SK-N-SH (cell line): ENCODE data around the gene CCDC91. TPM values are rescaled to one million over a fixed set of nuclear protein-coding genes. Genes with fewer than 3 reads are reported as not detected.

ENCODE experiments used
- CTCF ChIA-PET: fragments of 300-600, 350-600 bp; formaldehyde crosslinking; extraction: SDS; loops from one replicate; lab custom pipeline; 2021; lab: Yijun Ruan, JAX
- POLR2A ChIA-PET: fragments of 350-600 bp; sonication (Branson Sonifier 250); formaldehyde crosslinking; extraction: SDS; loops from one replicate; lab custom pipeline; 2020; ENCODE audit warnings: antibody characterized with exemption, inconsistent platforms; lab: Yijun Ruan, JAX
- DNase-seq: peaks from one replicate; pipeline ENCODE4 v3.0.0; 2012
- H2AFZ ChIP-seq: fragments of 200-600 bp; sonication (generic); 2 replicates; pipeline ENCODE4 v1.8.1; 2016; ENCODE audit warnings: antibody characterized with exemption, mild to moderate bottlenecking, low read depth
- H3F3A ChIP-seq: fragments of 200-600 bp; sonication (generic); replicated peaks from 2 replicates; pipeline ENCODE3; 2016; ENCODE audit warnings: antibody characterized with exemption, mild to moderate bottlenecking; ENCODE audit not compliant: insufficient read depth
- H3K27ac ChIP-seq, 2 experiments: fragments of 200-500 bp in 1 of 2; fragments of 200-600 bp in 1 of 2; sonication (Bioruptor generic) in 1 of 2; sonication (generic), shearing (Covaris generic) in 1 of 2; 2 replicates each; pipeline versions ENCODE4 v1.5.1 to v1.6.1; 2014 to 2016; ENCODE audit warnings: low read depth in 2 of 2, inconsistent platforms in 1 of 2, low read length in 1 of 2, mild to moderate bottlenecking in 1 of 2, mixed read lengths in 1 of 2
- H3K27me3 ChIP-seq: fragments of 200-600 bp; sonication (generic), shearing (Covaris generic); 2 replicates; pipeline ENCODE4 v1.6.1; 2016; ENCODE audit warnings: mixed run types; ENCODE audit not compliant: insufficient read depth
- H3K36me3 ChIP-seq, 2 experiments: fragments of 200-500 bp in 1 of 2; fragments of 200-600 bp in 1 of 2; sonication (Bioruptor generic) in 1 of 2; sonication (generic) in 1 of 2; replicated peaks in 1 of 2; 2 replicates each; pipeline versions ENCODE3 to v1.5.1; 2014 to 2016; ENCODE audit warnings: low read length in 1 of 2, mild to moderate bottlenecking in 1 of 2; ENCODE audit not compliant: insufficient read depth in 2 of 2, control insufficient read depth in 1 of 2
- H3K4me1 ChIP-seq, 2 experiments: fragments of 200-500 bp in 1 of 2; fragments of 200-600 bp in 1 of 2; sonication (Bioruptor generic) in 1 of 2; sonication (generic), shearing (Covaris generic) in 1 of 2; 2 replicates each; pipeline versions ENCODE4 v1.5.1 to v1.6.1; 2014 to 2016; ENCODE audit warnings: low read depth in 1 of 2, low read length in 1 of 2, mixed run types in 1 of 2; ENCODE audit not compliant: insufficient read depth in 2 of 2, control insufficient read depth in 1 of 2
- H3K4me2 ChIP-seq: fragments of 200-600 bp; sonication (generic), shearing (Covaris generic); 2 replicates; pipeline ENCODE4 v1.6.1; 2017; ENCODE audit warnings: mixed run types
- H3K4me3 ChIP-seq, 2 experiments: fragments of 200-500 bp in 1 of 2; fragments of 200-600 bp in 1 of 2; sonication (Bioruptor generic) in 1 of 2; sonication (generic), shearing (Covaris generic) in 1 of 2; 2 replicates each; pipeline versions ENCODE4 v1.5.1 to v1.8.1; 2014 to 2016; ENCODE audit warnings: low read depth in 2 of 2, inconsistent platforms in 1 of 2, low read length in 1 of 2, mild to moderate bottlenecking in 1 of 2, mixed read lengths in 1 of 2, moderate library complexity in 1 of 2
- H3K79me2 ChIP-seq: fragments of 200-600 bp; sonication (generic); 2 replicates; pipeline ENCODE4 v1.8.1; 2017; ENCODE audit warnings: mild to moderate bottlenecking; ENCODE audit not compliant: insufficient read depth
- H3K9ac ChIP-seq: fragments of 200-600 bp; sonication (generic); 2 replicates; pipeline ENCODE4 v1.6.1; 2017; ENCODE audit warnings: mixed run types
- H3K9me2 ChIP-seq: fragments of 200-600 bp; sonication (generic); 2 replicates; pipeline ENCODE4 v1.6.1; 2017; ENCODE audit warnings: mixed run types
- H3K9me3 ChIP-seq: fragments of 200-600 bp; sonication (generic); 2 replicates; pipeline ENCODE4 v1.6.1; 2017; ENCODE audit warnings: mixed run types, mild to moderate bottlenecking, moderate library complexity
- H4K20me1 ChIP-seq: fragments of 200-600 bp; sonication (generic); 2 replicates; pipeline ENCODE4 v1.6.1; 2017; ENCODE audit warnings: mild to moderate bottlenecking, mixed run types; ENCODE audit not compliant: insufficient read depth
- EP300 ChIP-seq, 2 experiments: IDR thresholded peaks; 2 replicates each; pipeline versions ENCODE4 v1.4.0 to v1.6.1; 2012; ENCODE audit warnings: borderline replicate concordance in 1 of 2, low read depth in 1 of 2, low read length in 1 of 2
- FOSL2 ChIP-seq: IDR thresholded peaks from 2 replicates; pipeline ENCODE4 v1.4.0; 2012; ENCODE audit warnings: low read depth, mild to moderate bottlenecking, moderate library complexity, borderline replicate concordance
- GABPA ChIP-seq: IDR thresholded peaks from 2 replicates; pipeline ENCODE4 v1.4.0; 2012; ENCODE audit warnings: low read depth, mild to moderate bottlenecking
- GATA2 ChIP-seq: sonication (generic); formaldehyde crosslinking; IDR thresholded peaks from 2 replicates; pipeline ENCODE4 v1.5.0; 2020; ENCODE audit warnings: mild to moderate bottlenecking, missing genetic modification reagents
- JUND ChIP-seq: IDR thresholded peaks from 2 replicates; pipeline ENCODE4 v1.4.0; 2012
- MEF2A ChIP-seq: IDR thresholded peaks from 2 replicates; pipeline ENCODE4 v1.4.0; 2012; ENCODE audit warnings: low read depth, borderline replicate concordance
- MXI1 ChIP-seq: IDR thresholded peaks from 2 replicates; pipeline ENCODE4 v1.6.1; 2012; ENCODE audit warnings: mild to moderate bottlenecking, low read depth, low read length, improper control_type of control experiment
- NFIC ChIP-seq: IDR thresholded peaks from 2 replicates; pipeline ENCODE4 v1.4.0; 2012; ENCODE audit warnings: borderline replicate concordance
- POLR2AphosphoS5 ChIP-seq: IDR thresholded peaks from 2 replicates; pipeline ENCODE4 v1.6.1; 2012; ENCODE audit warnings: low read depth, low read length
- TCF12 ChIP-seq: IDR thresholded peaks from 2 replicates; pipeline ENCODE4 v1.4.0; 2012
- WGBS: methylation state at CpG from one replicate; pipeline ENCODE4 v1.1.6; 2017; ENCODE audit warnings: low lambda C conversion rate; 5-methylcytosine and 5-hydroxymethylcytosine counted together
- polyA plus RNA-seq, 3 experiments: library from polyadenylated mRNA; depleted of rRNA; stranded (reverse); fragments of >200 nt; gene quantifications; 2 replicates each; pipeline ENCODE4 v1.2.3, GENCODE V29; 2012
- TF ChIP-seq, protein P1 (sequence below): IDR thresholded peaks from 2 replicates; pipeline ENCODE4 v1.4.0; 2012; ENCODE audit warnings: low read depth, borderline replicate concordance
- TF ChIP-seq, protein P2 (sequence below): fragments of 150-350 bp; IDR thresholded peaks from 2 replicates; pipeline ENCODE4 v1.6.1; 2017; ENCODE audit warnings: antibody characterized with exemption, low read length, low read depth, borderline replicate concordance
- TF ChIP-seq, protein P3 (sequence below): fragments of 200-600 bp; sonication (generic); IDR thresholded peaks from 2 replicates; pipeline ENCODE4 v1.6.1; 2017; ENCODE audit warnings: antibody characterized with exemption, mild to moderate bottlenecking, moderate library complexity
- TF ChIP-seq, protein P4 (sequence below): IDR thresholded peaks from 2 replicates; pipeline ENCODE4 v1.4.0; 2012; ENCODE audit warnings: low read depth
- TF ChIP-seq, protein P5 (sequence below): IDR thresholded peaks from 2 replicates; pipeline ENCODE4; 2012

Gene CCDC91
- polyA plus RNA-seq, 1 of the 3 experiments (the other 2 are of a cell fraction) = 13.0 TPM

DNA sequence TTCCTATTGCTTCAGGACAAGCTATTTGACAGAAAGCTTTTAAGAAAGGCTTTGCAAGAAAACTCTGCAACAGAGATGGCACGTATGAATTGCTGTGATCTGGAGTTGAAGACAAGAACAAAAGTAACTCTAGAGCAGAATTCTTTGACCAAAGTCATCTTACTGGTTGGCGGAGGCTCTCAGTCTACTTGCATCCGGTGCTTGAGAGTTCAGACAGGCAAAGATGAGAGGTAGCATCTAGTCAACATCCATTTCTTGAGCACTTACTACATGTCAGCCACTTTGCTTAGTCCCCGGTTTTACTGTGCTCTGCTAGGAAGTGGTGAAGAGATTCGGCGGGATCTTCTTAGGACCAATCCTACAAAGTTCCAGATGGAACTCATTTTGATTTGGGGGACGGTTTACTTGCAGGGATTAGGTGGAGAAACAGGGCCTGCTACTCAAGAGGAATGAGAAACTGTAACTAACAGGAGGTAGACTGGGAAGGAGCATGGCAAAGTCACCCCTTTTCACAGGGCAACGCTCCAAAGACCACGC lies 404 bp upstream of the CCDC91 start (continued):
- TF ChIP-seq, protein P1, sequence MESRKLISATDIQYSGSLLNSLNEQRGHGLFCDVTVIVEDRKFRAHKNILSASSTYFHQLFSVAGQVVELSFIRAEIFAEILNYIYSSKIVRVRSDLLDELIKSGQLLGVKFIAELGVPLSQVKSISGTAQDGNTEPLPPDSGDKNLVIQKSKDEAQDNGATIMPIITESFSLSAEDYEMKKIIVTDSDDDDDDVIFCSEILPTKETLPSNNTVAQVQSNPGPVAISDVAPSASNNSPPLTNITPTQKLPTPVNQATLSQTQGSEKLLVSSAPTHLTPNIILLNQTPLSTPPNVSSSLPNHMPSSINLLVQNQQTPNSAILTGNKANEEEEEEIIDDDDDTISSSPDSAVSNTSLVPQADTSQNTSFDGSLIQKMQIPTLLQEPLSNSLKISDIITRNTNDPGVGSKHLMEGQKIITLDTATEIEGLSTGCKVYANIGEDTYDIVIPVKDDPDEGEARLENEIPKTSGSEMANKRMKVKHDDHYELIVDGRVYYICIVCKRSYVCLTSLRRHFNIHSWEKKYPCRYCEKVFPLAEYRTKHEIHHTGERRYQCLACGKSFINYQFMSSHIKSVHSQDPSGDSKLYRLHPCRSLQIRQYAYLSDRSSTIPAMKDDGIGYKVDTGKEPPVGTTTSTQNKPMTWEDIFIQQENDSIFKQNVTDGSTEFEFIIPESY = no peak
- no peak for TF ChIP-seq EP300 (IDR thresholded peaks at IDR 0.05; ENCODE audit: borderline replicate concordance in 1 of 2, low read depth in 1 of 2, low read length in 1 of 2)
- TF ChIP-seq, protein P2, sequence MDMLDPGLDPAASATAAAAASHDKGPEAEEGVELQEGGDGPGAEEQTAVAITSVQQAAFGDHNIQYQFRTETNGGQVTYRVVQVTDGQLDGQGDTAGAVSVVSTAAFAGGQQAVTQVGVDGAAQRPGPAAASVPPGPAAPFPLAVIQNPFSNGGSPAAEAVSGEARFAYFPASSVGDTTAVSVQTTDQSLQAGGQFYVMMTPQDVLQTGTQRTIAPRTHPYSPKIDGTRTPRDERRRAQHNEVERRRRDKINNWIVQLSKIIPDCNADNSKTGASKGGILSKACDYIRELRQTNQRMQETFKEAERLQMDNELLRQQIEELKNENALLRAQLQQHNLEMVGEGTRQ = no peak

DNA sequence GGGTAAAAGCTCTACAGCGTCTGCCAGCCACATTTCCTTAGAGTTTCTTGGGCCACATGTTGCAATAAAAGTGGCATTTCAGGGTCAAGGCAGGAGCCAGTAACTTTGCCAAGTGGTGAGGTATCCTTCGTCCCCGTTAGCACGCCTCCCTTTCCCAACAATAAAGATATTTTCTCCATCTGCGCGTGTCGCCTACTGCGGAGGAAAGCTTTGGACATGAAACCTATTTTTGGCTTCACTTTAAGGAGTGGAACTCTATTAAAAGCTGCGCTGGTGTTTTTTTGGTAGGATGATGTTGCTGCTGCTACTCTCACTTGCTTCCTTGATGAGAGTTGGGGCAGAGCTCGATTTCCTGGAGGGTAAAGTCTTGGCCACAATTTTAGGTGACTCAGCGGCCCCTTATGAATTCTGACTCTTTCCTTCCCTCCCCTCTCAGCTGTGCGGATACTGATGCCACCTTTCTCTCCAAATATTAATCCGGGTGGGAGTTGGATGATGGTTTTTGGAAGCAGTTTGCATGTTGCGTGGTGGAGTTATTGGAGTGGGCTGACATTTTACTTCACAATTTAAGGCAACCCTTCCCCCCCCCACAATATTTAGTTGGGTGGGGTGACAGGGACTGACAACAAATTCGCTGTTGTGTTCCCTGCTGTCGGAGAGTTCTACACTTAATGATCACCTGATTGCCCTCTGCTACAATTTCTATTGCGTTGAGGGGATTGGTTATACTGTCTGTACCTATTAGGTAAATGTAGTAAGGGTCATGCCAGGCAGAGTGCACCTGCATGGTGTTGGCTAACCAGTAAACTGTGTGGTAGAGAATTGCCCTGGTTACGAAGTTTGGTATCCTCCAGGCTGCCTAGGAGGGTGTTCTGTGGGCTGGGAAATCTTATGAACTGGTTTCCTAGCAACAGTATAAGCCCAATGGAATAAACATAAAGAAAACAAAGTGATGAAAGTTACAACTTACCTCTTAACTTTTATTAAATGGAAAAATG lies 1.1 kb downstream of the CCDC91 start:
- DNase-seq = peak; percentile 21
- peak overlapping the region; percentile 71 for H3K4me2 ChIP-seq
- peak overlapping the region; percentile 68 to 97 for H3K4me3 ChIP-seq
- H3K27me3 ChIP-seq = no peaks in the 10 kb centered on the region
- CTCF ChIA-PET = interaction anchor here (0.6 to 2.5 kb wide), 6 partner anchors 12 to 539 kb away, joined by 3 to 6 read pairs (median 4); no protein-coding TSS in a partner anchor
- peaks cover 7% of the 10 kb centered on the region for H3F3A ChIP-seq
- no peaks in the 10 kb centered on the region for H4K20me1 ChIP-seq
- TF ChIP-seq GATA2 (CRISPR knock-in tag) = no peak; the same call in 1 of the 2 replicates
- 0 out of 2 replicates have a peak, but pooled peaks have one; percentile 3 for TF ChIP-seq FOSL2
- no peak for TF ChIP-seq POLR2AphosphoS5
- 0 out of 2 replicates have a peak, but pooled peaks have one; percentile 20 for TF ChIP-seq NFIC
- TF ChIP-seq, protein P3, sequence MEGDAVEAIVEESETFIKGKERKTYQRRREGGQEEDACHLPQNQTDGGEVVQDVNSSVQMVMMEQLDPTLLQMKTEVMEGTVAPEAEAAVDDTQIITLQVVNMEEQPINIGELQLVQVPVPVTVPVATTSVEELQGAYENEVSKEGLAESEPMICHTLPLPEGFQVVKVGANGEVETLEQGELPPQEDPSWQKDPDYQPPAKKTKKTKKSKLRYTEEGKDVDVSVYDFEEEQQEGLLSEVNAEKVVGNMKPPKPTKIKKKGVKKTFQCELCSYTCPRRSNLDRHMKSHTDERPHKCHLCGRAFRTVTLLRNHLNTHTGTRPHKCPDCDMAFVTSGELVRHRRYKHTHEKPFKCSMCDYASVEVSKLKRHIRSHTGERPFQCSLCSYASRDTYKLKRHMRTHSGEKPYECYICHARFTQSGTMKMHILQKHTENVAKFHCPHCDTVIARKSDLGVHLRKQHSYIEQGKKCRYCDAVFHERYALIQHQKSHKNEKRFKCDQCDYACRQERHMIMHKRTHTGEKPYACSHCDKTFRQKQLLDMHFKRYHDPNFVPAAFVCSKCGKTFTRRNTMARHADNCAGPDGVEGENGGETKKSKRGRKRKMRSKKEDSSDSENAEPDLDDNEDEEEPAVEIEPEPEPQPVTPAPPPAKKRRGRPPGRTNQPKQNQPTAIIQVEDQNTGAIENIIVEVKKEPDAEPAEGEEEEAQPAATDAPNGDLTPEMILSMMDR = no peak
- TF ChIP-seq, protein P4, sequence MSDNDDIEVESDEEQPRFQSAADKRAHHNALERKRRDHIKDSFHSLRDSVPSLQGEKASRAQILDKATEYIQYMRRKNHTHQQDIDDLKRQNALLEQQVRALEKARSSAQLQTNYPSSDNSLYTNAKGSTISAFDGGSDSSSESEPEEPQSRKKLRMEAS = peak; percentile 11; the same call in 1 of the 2 replicates
- TF ChIP-seq MXI1 = 0 out of 2 replicates have a peak, but pooled peaks have one; percentile 46
- TF ChIP-seq, protein P5, sequence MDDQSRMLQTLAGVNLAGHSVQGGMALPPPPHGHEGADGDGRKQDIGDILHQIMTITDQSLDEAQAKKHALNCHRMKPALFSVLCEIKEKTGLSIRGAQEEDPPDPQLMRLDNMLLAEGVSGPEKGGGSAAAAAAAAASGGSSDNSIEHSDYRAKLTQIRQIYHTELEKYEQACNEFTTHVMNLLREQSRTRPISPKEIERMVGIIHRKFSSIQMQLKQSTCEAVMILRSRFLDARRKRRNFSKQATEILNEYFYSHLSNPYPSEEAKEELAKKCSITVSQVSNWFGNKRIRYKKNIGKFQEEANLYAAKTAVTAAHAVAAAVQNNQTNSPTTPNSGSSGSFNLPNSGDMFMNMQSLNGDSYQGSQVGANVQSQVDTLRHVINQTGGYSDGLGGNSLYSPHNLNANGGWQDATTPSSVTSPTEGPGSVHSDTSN = no peak
- TF ChIP-seq TCF12 = 0 out of 2 replicates have a peak, but pooled peaks have one; percentile 3
- TF ChIP-seq JUND = peak; percentile 24; the same call in 1 of the 2 replicates
- no peak; the same call in 1 of the 2 replicates for TF ChIP-seq MEF2A
- no peak for TF ChIP-seq GABPA
- H3K9me3 ChIP-seq = no peaks in the 10 kb centered on the region
- H2AFZ ChIP-seq = peak overlapping the region; percentile 92; the same call in 1 of the 2 replicates
- H3K36me3 ChIP-seq = peaks cover 0 to 5% of the 10 kb centered on the region in 2 experiments
- peak overlapping the region; percentile 94 to 97 for H3K27ac ChIP-seq
- H3K4me1 ChIP-seq = peaks cover 0 to 11% of the 10 kb centered on the region in 2 experiments; a peak in 2 of 4 replicates
- peaks cover 41% of the 10 kb centered on the region for H3K79me2 ChIP-seq
- WGBS = 13% methylated on average over 18 of the region's 18 CpGs
- POLR2A ChIA-PET = interaction anchor here (1.7 kb wide), 1 partner anchor 681 kb away, joined by 6 read pairs; no protein-coding TSS in a partner anchor
- peak overlapping the region; percentile 86 for H3K9ac ChIP-seq
- no peaks in the 10 kb centered on the region for H3K9me2 ChIP-seq
